ENCODE data around the gene TCN1. TPM values are rescaled to one million over a fixed set of nuclear protein-coding genes. Genes with fewer than 3 reads are reported as not detected.

Gene TCN1
- total RNA-seq, 4 donors from 2014 or later = not detected

GRCh38 chr11:59812220-59812619, 54.1 kb downstream of the TCN1 start:
- Histone ChIP-seq H3K27ac (no peak overlapping the region), H3K4me3 (no peak overlapping the region), H3K9me3 (no peaks in the 10 kb centered on the region), H3K27me3 (no peaks in the 10 kb centered on the region), H3K4me1 (peaks cover 0 to 10% (median 3%) of the 10 kb centered on the region in 4 donors), H3K36me3 (peaks cover 0 to 13% (median 0%) of the 10 kb centered on the region in 3 donors)
- TF ChIP-seq POLR2A (IDR thresholded peaks at IDR 0.05) (no peak), CTCF (IDR thresholded peaks at IDR 0.05) (no peak)
- DNase-seq = no peak

DNA sequence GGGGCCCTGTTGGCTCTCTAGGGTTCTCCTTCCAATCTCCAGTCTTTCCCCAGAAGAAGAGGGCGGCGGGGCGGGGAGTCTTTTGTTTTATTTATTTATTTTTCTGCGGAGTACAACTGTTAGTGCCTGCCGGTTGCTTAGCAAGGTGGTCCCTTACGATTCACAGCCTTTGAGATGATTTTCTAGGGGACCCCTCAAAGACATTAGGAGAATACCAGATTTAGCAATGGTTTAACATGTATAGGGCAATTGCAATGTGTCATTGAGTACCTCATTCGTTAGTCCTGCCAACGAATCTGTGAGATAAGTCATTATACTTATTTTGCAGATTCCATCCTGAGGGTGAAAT, 55.4 kb downstream of the TCN1 start:
- H3K4me3 ChIP-seq = peak overlapping the region; percentile 61 to 87 (median 78)

DNA sequence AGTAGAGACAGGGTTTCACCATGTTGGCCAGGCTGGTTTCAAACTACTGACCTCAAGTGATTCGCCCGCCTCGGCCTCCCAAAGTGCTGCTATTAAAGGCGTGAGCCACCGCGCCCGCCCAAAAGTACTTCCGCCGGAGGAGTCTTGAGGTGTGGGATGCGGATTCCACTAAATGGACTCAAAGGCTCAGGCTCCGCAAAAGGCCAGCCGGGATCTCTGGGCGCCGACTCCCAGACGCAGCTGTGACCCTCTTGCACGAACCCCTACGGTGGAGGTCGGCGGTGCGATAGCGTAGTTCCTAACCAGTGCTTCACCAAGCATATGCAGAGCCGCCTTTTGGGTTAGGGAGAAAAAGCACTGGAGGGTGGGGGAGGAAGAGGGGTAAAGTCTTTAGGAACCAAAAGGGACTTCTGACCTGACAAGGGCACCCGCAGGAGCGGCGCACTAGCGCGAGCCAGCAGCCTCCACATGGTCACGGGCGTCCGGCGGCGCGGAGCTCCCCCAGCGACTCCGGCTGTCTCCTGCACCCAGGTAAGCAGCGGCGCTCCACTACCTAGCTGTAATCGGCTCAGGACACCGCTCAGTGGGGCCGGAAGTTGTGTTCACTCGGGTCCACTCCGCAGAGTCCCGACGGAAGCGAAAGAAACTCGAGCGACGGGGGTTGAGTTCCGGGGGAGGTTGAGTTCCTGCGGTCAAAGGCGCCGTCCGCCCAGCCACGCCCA, 55.9 kb downstream of the TCN1 start, which contains the start of gene MRPL16:
TSS of gene MRPL16 (minus strand) at position 590 of the 722 bp plus-strand sequence. CDS start at position 470, 120 bp downstream.
- peak; percentile 88 to 96 (median 93) for DNase-seq
- peak within 1 kb of the TSS; percentile 64 to 84 (median 77) for H3K27ac ChIP-seq
- H3K36me3 ChIP-seq = peaks cover 0 to 32% (median 0%) of the 10 kb centered on the region in 3 donors
- H3K9me3 ChIP-seq = no peaks in the 10 kb centered on the region
- H3K4me3 ChIP-seq = peak within 1 kb of the TSS; percentile 61 to 87 (median 78)
- H3K4me1 ChIP-seq = peaks cover 0 to 10% (median 3%) of the 10 kb centered on the region in 4 donors
- H3K27me3 ChIP-seq = no peaks in the 10 kb centered on the region
- TF ChIP-seq CTCF (IDR thresholded peaks at IDR 0.05) = peak in 4 of 6 experiments; percentile 4 to 65 (median 60)
- TF ChIP-seq POLR2A (IDR thresholded peaks at IDR 0.05) = peak; percentile 65 to 74

More for the DNA sequence above, 55.4 kb downstream of the TCN1 start:
- H3K9me3 ChIP-seq = no peaks in the 10 kb centered on the region
- H3K4me1 ChIP-seq = peaks cover 0 to 10% (median 3%) of the 10 kb centered on the region in 4 donors
- H3K36me3 ChIP-seq = peaks cover 0 to 27% (median 0%) of the 10 kb centered on the region in 3 donors
- peak overlapping the region; percentile 64 to 84 (median 77) for H3K27ac ChIP-seq
- TF ChIP-seq CTCF (IDR thresholded peaks at IDR 0.05) = no peak
- no peak for TF ChIP-seq POLR2A (IDR thresholded peaks at IDR 0.05)
- no peaks in the 10 kb centered on the region for H3K27me3 ChIP-seq
- DNase-seq = no peak

- Histone ChIP-seq H3K27me3 (no peaks in the 10 kb centered on the region), H3K4me1 (peaks cover 0 to 10% (median 3%) of the 10 kb centered on the region in 4 donors), H3K9me3 (no peaks in the 10 kb centered on the region), H3K27ac (peak overlapping the region in 1 of 4 donors; percentile 10), H3K4me3 (no peak overlapping the region), H3K36me3 (peaks cover 0 to 51% (median 0%) of the 10 kb centered on the region in 3 donors)
- no peak for DNase-seq
- no peak for TF ChIP-seq CTCF (IDR thresholded peaks at IDR 0.05)
- no peak for TF ChIP-seq POLR2A (IDR thresholded peaks at IDR 0.05)
Observed at GRCh38 chr11:59807047-59807610, 59.2 kb downstream of the TCN1 start.

DNA sequence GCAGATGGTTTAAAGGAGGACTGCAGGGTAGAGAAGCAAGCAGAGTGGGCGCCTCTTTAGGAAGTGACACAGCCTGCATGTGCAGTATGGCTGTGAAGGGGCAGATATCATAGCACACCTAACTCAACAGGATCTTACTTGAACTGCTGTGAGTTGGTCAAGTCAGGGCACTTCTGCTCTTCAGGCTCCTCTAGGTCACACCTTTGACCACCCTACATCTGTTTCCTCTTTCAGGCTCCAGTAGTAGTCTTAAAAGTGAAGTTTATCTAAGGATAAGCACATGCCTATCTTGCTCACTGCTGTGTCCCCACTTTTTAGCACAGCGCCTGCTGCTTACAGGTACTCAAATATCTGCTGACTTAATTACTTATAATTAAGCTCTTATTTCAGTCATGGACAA, 62.2 kb downstream of the TCN1 start:
- no peaks in the 10 kb centered on the region for H3K9me3 ChIP-seq
- DNase-seq = no peak
- peaks cover 0 to 51% (median 0%) of the 10 kb centered on the region in 3 donors for H3K36me3 ChIP-seq
- TF ChIP-seq POLR2A (IDR thresholded peaks at IDR 0.05) (no peak), CTCF (IDR thresholded peaks at IDR 0.05) (no peak)
- no peak overlapping the region for H3K4me3 ChIP-seq
- no peak overlapping the region for H3K27ac ChIP-seq
- peaks cover 0 to 14% (median 0%) of the 10 kb centered on the region in 4 donors for H3K4me1 ChIP-seq
- H3K27me3 ChIP-seq = no peaks in the 10 kb centered on the region

Other genes with a start within 250 kb of the TCN1 start
- gene PATL1, start 197.4 kb downstream of the TCN1 start, total RNA-seq = 10 to 100 TPM; 19.0 to 25.6 (median 22.9) TPM
- not detected for gene OR10V1, start 152.6 kb downstream of the TCN1 start, total RNA-seq
- gene STX3, start 111.1 kb downstream of the TCN1 start, total RNA-seq = 100 to 1,000 TPM in 3 of 4 donors, 10 to 100 TPM in 1; 77.7 to 167 (median 121) TPM
- 10 to 100 TPM; 25.9 to 80.9 (median 46.0) TPM for gene MRPL16, start 55.7 kb downstream of the TCN1 start, total RNA-seq
- gene CBLIF, start 21.0 kb downstream of the TCN1 start, total RNA-seq = not detected
- gene OOSP3, start 12.3 kb upstream of the TCN1 start, total RNA-seq = not detected
- gene OOSP1, start 71.9 kb upstream of the TCN1 start, total RNA-seq = not detected
- not detected for gene OOSP4A, start 97.5 kb upstream of the TCN1 start, total RNA-seq
- not detected for gene OOSP4B, start 150.7 kb upstream of the TCN1 start, total RNA-seq
- not detected for gene OOSP2, start 173.9 kb upstream of the TCN1 start, total RNA-seq
- gene MS4A3, start 190.2 kb upstream of the TCN1 start, total RNA-seq = not detected
- gene MS4A2, start 222.2 kb upstream of the TCN1 start, total RNA-seq = 1 to 10 TPM in 2 of 4 donors, under 1 TPM in 1, not detected in 1; 0.80 to 3.3 (median 1.0) TPM

Data from Peyer's patch (tissue), 4 donors.